Stimulated activated CD8-positive, alpha-beta memory T cell treated with anti-CD3 and anti-CD28 coated beads, Interleukin-2, amount 100 ng/mL, for 1 hour (primary cell): Measurements from ENCODE around the gene ZBTB40.

Experiments used
- DNase-seq, 2 donors: peaks; one replicate each; pipeline ENCODE4 v3.0.0-alpha.2; 2020; ENCODE audit warnings: low read depth in 2 of 2

Gene ZBTB40

DNA sequence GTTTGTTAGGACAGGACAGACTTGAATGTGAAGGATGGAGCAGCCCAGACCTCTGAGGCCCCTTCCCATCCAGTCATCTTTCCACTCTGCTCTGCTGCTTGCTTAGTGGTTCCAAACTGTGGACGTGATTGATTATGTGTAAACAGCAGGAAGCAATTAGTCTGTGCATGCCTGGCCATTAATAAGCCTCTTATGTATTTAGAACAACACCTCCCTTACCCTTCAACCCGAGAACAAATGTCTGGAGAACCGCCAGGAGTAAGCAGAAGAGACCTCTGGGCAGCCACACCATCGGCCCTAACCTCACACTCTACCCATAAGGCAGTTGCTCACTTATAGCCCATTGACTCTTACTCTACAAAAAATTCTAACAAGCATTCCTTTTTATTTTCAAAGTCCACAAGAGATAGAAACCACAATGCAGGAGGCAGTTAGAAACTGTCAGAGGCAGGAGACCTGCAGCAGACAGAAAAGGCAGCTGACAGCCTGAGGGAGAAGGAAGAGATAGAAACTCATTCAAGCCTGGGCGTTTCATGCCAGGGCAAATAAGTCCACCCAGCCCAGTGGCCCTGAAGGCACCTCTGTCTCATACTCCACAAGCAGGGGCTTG is 105.8 kb downstream of the ZBTB40 start:
- no peak for DNase-seq

- DNase-seq, result no peak
Observed at GRCh38 chr1:22562584-22563583, 111.2 kb downstream of the ZBTB40 start, which contains the start of gene EPHA8. Gene EPHA8 (plus strand): TSS chr1:22563489. CDS start chr1:22563636, 147 bp downstream.

DNA sequence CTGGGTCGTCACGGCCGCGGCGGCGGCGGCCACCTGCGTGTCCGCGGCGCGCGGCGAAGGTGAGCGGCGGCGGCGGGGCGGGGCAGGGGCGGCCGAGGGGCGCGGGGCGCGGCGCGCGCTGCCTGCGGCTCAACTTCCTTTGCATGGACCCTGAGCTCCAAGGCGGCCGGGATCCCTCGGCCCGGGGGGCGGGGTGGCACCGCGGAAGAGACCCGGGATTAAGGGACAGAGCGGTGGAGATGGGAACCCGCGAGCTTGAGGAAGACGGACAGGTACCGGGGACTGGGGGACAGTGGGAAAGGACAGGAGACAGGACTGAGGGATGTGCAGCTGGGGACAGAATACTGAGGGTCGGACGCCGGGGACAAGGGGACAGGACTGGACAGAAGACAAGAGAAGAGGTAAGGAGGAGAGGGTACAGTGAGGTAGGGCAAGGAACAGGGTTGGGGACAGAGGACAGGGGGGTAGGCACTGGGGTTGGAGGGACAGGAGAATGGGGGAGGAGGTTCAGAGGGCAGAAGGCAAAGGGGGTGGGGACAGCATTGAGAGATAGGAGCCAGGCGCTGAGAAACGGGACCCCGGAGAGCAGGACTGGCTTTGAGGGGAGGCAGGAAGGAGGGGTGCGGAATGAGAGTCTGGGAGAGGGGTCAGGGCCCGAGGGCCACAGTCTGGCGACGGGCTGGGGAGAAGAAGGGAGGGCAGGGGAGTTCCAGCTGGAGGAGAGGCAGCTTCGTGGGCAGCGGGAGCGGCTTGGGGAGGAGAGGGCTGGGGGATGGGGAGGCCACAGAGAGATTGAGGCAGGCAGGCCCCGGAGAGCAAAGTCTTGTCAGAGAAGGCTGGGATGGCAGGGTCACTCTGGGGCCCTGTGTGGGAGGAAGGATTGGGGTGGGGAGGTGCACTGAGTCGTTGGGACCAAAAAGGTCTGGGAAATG is 112.3 kb downstream of the ZBTB40 start:
- DNase-seq, result no peak

DNA sequence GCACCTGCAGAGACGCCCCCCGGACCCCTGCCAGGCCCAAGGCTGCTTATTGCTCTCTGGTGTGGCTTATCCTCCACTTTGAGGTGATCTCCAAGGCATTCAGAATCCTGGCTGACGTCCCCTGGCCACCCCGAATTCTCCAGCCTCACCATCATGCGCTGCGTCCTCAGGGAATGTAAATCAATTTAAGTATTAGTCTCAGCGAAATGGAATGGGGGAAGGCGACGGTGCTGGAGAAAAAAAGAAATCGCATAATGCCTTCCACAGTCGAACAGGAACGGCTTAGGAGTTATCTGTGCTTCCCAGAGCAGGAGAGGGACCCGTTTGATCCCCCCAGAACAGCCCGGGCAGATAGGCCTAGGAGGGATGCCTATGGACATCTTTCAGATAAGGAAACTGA is 114.5 kb downstream of the ZBTB40 start:
- DNase-seq, result no peak

GRCh38 chr1:22567197-22567596 is 115.5 kb downstream of the ZBTB40 start:
- DNase-seq, result no peak

DNA sequence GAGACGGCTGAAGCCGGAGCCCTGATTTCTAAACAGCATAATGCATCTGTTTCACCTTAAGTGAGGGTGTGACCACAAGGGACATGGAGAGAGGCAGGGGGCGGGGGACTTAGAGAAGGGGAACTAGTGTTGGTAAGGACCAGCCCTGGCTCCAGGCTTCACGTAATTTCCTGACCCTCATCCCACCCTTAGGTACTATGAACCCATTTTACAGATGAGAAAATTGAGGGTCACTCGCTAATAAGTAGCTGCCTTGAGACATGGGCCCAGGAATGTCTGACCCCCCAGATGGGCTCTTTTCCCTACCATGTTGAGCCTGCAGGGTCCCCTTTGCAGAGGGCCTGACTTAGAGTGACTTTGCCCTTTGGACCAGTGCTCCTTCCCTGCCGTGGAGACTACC is 116.3 kb downstream of the ZBTB40 start:
- DNase-seq, result no peak

DNA sequence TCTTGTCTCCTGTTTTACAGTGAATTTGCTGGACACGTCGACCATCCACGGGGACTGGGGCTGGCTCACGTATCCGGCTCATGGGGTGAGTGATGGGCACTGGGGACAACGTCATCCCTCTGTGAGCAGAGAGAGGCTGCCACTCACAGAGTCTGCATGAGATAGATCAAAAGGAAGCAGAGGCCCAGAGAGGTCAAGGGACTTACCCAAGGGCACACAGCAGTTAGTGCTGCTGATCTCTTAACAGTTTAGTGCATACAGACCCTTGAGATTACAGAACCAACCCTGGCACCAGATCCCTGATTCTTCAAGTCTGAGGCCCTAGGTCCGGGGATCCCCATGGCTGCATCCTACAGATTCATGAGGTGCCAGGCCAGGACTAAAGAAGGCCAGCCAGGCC is 117.6 kb downstream of the ZBTB40 start:
- DNase-seq, result no peak

- DNase-seq, result no peak
Observed at GRCh38 chr1:22570140-22570909, 118.7 kb downstream of the ZBTB40 start.

DNA sequence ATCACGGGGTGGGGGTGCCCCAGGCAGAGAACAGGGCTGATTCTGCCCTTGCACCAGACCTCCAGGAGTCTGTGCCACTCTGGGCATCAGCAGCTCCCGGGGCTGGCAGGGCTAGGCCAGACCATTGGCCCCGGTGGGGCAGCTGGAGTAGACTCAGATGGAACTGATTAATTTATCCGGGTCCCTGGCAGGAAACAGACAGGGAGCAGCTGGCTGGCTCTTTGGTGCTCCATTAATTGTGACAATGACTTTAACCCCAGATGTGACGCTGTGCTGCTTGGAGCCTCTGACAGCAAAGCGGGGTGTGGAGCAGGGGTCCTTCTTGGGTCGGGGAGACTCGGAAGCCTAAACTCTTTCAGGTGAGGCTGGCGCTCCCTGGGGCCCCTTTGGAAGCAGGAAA is 121.2 kb downstream of the ZBTB40 start:
- no peak for DNase-seq

- DNase-seq, result no peak
Observed at GRCh38 chr1:22573237-22573636, 121.6 kb downstream of the ZBTB40 start.

GRCh38 chr1:22575532-22576149 is 124.0 kb downstream of the ZBTB40 start:
- no peak for DNase-seq

GRCh38 chr1:22576150-22576544 is 124.5 kb downstream of the ZBTB40 start:
- DNase-seq, result no peak

- DNase-seq, result no peak
Observed at GRCh38 chr1:22576617-22577016, 125.0 kb downstream of the ZBTB40 start.

GRCh38 chr1:22578732-22579361 is 127.2 kb downstream of the ZBTB40 start:
- no peak for DNase-seq

DNA sequence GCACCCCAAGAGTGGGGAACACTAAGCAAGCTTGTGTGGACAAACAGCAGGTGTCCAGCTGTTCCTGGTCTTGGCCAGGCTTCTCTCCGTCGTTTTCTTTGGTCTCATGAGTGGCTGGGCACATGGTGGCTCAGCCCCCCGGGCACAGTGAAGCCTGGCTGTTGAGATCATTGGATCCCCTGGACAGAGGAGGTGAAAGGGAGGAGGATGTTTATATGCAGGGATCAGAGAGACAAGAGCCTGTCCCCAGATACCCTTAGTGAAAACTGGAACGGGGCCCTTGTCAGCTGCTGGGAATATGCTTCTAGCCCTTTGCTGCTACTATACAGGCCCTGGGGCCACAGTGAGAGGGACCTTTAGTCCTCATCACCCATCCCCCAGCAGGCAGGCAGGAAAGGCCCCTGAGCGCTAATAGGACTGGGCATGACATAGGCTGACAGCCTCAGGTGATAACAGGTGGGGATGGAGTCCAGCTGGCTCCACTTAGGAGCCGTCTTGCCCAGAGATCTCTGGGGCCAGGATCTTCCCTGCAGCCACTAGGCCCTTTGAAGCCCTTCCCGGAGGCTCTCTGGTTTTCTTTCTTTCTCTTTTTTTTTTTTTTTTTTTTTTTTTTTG is 128.0 kb downstream of the ZBTB40 start:
- DNase-seq, result no peak
